HG03354 (cell line): ENCODE results near the gene ARHGAP26.

ENCODE experiments used
- ATAC-seq: cut with Tn5 transposase; IDR thresholded peaks from one replicate; pipeline ENCODE4 v1.9.1; 2021; ENCODE audit warnings: mild to moderate bottlenecking; ENCODE audit not compliant: unreplicated experiment, poor library complexity, severe bottlenecking

The ARHGAP26 gene

GRCh38 chr5:143248391-143248790, 478.2 kb downstream of the ARHGAP26 start:
- ATAC-seq: no peak

- no peak for ATAC-seq
Observed at GRCh38 chr5:143248822-143249579, 478.8 kb downstream of the ARHGAP26 start.

- ATAC-seq: no peak
Observed at GRCh38 chr5:143249851-143250250, 479.7 kb downstream of the ARHGAP26 start.

GRCh38 chr5:143251190-143251589, 481.0 kb downstream of the ARHGAP26 start:
- peak; percentile 44 for ATAC-seq

GRCh38 chr5:143251946-143252345, 481.8 kb downstream of the ARHGAP26 start:
- no peak for ATAC-seq

GRCh38 chr5:143254819-143255218, 484.6 kb downstream of the ARHGAP26 start:
- no peak for ATAC-seq

- ATAC-seq: no peak
Observed at GRCh38 chr5:143258559-143259253, 488.5 kb downstream of the ARHGAP26 start.

- ATAC-seq: no peak
Observed at GRCh38 chr5:143259254-143259605, 489.1 kb downstream of the ARHGAP26 start.

DNA sequence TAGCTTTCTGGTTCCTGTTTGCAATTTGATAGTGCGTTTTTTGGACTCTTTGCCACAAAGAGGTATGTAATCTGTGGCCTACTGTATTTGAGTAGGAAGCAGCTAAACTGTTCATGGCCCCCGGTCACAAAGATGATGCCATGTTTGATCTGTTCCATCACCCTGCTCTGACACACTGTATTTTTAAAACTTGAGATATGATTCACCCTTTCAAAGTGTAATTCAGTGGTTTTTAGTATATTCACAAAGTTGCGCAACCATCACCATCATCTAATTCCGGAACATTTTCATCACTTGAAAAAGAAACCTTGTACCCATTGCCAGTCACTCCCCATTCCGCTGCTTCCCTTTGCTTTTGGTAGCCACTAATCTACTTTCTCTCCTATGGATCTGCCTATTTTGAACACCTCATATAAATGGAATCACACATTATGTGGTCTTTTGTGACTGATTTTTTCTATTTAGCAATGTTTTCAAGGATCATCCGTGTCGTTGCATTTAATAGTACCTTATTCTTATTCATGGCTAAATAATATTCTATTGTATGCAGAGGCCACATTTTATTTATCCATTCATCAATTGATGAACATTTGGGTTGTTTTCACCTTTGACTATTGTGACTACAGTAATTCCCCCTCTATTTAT, 491.7 kb downstream of the ARHGAP26 start:
- no peak for ATAC-seq

DNA sequence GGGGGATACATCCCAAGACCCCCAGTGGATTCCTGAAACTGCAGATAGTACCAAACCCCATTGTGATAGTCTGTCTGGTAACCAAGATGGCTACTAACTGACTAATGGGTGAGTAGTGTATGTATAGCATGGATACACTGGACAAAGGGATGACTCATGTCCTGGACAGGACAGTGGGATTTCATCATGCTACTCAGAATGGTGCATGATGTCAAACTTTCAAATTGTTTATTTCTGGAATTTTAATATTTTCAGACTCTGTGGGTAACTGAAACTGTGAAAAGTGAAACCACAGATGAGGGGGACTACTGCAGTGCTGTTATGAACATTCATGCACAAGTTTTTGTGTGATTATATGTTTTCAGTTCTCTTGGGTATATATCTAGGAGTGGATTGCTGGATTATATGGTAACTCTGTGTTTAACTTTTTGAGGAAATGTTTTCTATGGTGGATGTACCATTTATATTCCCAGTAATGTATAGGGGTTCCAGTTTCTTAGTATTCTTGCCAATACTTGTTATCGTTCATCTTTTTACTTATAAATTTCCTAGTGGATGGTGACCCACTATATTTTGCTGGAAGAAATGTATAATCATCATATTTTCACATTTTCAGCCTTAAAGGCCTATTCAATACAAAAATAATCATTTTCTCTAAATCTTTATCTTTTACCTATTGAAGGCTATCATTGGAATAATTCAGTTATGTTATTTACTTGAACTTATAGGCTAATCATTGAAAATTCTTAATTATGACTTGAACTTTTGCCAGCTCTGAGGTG, 492.4 kb downstream of the ARHGAP26 start:
- peak; percentile 69 for ATAC-seq

DNA sequence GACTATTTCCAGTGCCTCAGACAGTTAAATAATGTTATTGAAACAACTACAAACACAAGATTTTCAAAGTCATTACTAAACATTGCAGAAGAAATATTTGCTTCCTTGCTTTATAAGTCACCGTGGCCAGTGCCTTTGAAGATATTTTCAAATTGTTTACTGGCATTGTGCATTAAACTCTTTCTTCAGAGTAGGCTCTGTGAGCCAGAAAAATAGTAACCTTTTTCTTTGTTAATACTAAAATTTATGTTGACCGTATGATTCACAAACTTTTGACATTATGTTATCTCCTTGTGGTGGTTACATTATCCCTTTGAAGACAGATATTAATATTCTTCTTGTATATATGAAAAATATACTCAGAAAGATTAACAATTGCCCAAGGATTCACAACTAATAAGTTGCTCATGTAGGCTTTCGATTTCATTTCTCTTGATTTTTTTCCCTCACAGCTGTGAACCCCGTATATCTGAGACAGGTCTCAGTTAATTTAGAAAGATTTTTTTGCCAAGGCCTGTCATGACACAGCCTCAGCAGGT, 493.2 kb downstream of the ARHGAP26 start:
- no peak for ATAC-seq

DNA sequence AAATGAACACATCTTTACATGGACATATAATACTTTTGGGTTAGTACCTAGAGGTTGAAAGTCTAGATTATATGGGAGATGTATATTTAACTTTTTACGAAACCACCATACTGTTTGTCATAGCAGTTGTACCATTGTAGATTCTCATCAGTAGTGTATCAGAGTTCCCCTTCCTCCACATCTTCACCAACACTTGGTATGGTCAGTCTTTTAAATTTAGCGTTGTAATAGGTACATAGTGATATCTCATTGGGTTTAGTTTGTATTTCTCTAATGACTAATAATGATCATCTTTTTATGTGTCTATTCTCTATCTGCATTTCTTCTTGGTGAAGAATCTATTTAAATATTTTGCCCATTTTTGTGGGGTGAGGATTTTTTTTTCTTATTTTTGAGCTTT, 495.8 kb downstream of the ARHGAP26 start:
- no peak for ATAC-seq

DNA sequence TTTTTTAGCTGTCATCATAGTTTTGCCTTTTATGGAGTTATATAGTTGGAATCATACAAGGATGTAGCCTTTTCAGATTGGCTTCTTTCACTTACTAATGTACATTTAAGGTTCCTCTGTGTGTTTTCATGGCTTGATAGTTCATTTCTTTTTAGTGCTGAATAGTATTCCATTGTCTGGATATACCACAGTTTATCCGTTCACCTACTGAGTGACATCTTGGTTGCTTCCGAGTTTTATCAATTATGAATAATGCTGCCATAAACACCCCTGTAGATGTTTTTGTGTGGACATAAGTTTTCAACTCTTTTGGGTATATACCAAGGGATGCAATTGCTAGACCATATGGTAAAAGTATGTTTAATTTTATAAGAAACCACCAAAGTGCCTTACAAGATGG, 497.0 kb downstream of the ARHGAP26 start:
- ATAC-seq: no peak

GRCh38 chr5:143268388-143268787, 498.2 kb downstream of the ARHGAP26 start:
- no peak for ATAC-seq

DNA sequence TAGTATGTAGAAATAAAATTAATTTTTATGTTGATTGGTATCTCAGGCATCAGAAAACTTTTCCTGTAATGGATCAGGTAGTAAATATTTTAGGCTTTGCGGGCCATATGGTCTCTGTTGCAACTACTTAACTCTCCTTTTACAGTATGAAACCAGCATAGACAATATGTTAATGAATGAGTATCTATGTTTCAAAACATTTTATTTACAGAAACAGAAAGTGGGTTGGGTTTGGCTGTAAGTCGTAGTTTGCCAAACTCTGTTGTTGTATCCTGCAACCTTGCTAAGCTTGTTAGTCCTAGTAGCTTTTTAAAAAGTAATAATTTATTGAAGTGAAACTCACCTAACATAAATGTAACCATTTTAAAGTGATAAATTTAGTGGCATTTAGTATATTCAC, 501.3 kb downstream of the ARHGAP26 start:
- peak; percentile 82 for ATAC-seq

GRCh38 chr5:143274952-143275351, 504.8 kb downstream of the ARHGAP26 start:
- ATAC-seq: no peak

GRCh38 chr5:143275512-143276363, 505.6 kb downstream of the ARHGAP26 start:
- no peak for ATAC-seq

DNA sequence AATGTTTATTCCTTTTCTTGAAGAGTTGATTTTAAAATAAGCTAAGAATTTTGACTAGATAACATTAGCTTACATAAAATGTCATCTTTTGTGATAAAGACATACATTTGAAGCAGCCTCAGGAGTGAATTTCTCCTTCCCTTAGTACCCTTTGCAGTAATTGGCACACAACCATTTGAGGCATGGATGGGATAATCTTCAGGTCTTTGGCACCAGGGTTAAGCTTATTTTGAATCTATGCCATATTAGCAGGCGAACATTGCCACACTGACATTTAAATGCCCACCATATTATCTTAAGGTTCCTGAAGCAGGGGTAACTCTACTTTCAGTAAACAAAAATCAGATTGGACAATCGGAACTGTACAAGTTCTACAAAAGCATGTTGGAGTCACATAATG, 507.4 kb downstream of the ARHGAP26 start:
- no peak for ATAC-seq
